K562 (cell line): Measurements from ENCODE around the gene DYNLT2B. TPM values are rescaled to one million over a fixed set of nuclear protein-coding genes. Genes with fewer than 3 reads are reported as not detected.

Source experiments
- BHLHE40 ChIP-seq: IDR thresholded peaks from 2 replicates; pipeline ENCODE4 v1.6.1; 2011; ENCODE audit warnings: low read length, improper control_type of control experiment
- CBFA2T3 ChIP-seq: fragments of 450-650 bp; IDR thresholded peaks from 2 replicates; pipeline ENCODE4 v1.6.1; 2017
- CBX3 ChIP-seq, 2 experiments: IDR thresholded peaks; 1 replicate in 1 of 2; 2 replicates in 1 of 2; pipeline ENCODE4 v1.6.1; 2012; ENCODE audit warnings: inconsistent platforms in 2 of 2, low read length in 2 of 2, borderline replicate concordance in 1 of 2, control low read depth in 1 of 2
- CREM ChIP-seq: IDR thresholded peaks from 2 replicates; pipeline ENCODE4 v1.6.1; 2014; ENCODE audit warnings: antibody characterized with exemption, low read depth
- GTF2A2 ChIP-seq: IDR thresholded peaks from 2 replicates; pipeline ENCODE4 v1.6.1; 2016; ENCODE audit warnings: mild to moderate bottlenecking, missing genetic modification characterization, missing compliant biosample characterization
- KDM2B ChIP-seq: fragments of 250-450 bp; sonication (Bioruptor Pico); IDR thresholded peaks from 2 replicates; pipeline ENCODE4 v1.8.0; 2021; ENCODE audit warnings: mild to moderate bottlenecking, moderate library complexity
- MAZ ChIP-seq, 2 experiments: fragments of 450-650 bp in 1 of 2; sonication (generic) in 1 of 2; formaldehyde crosslinking; IDR thresholded peaks in 1 of 2; conservative IDR thresholded peaks in 1 of 2; 2 replicates each; pipeline versions ENCODE4 v1.4.0 to v1.5.0; 2020; ENCODE audit warnings: mild to moderate bottlenecking in 1 of 2, missing genetic modification reagents in 1 of 2
- NCOR1 ChIP-seq: fragments of 450-650 bp; IDR thresholded peaks from 2 replicates; pipeline ENCODE4 v1.6.1; 2016; ENCODE audit warnings: mild to moderate bottlenecking, moderate library complexity
- POLR2A ChIP-seq: fragments of 450-650 bp; conservative IDR thresholded peaks from 2 replicates; pipeline ENCODE4 v1.6.1; 2016
- RNF2 ChIP-seq: sonication (generic); IDR thresholded peaks from 2 replicates; pipeline ENCODE4 v1.6.1; 2016
- SMARCB1 ChIP-seq: IDR thresholded peaks from 2 replicates; pipeline ENCODE4 v1.6.1; 2011; ENCODE audit warnings: improper control_type of control experiment, low read depth; ENCODE audit not compliant: insufficient read length
- SMARCE1 ChIP-seq: fragments of 450-650 bp; IDR thresholded peaks from 2 replicates; pipeline ENCODE4 v1.7.1; 2016; ENCODE audit warnings: mild to moderate bottlenecking
- SOX6 ChIP-seq: fragments of 450-650 bp; IDR thresholded peaks from 2 replicates; pipeline ENCODE4 v1.6.1; 2014; ENCODE audit warnings: mild to moderate bottlenecking
- TEAD4 ChIP-seq, 2 experiments: sonication (generic) in 1 of 2; formaldehyde crosslinking in 1 of 2; IDR thresholded peaks; 2 replicates each; pipeline versions ENCODE4 v1.6.1 to v1.8.0; 2012 to 2022; ENCODE audit warnings: borderline replicate concordance in 1 of 2, inconsistent platforms in 1 of 2, low read length in 1 of 2, mild to moderate bottlenecking in 1 of 2, missing genetic modification reagents in 1 of 2
- ZNF274 ChIP-seq: IDR thresholded peaks from 2 replicates; pipeline ENCODE4 v1.6.1; 2011; ENCODE audit warnings: low read depth, mild to moderate bottlenecking, low read length, moderate library complexity, borderline replicate concordance
- polyA plus RNA-seq, 8 experiments: library from polyadenylated mRNA; depleted of rRNA in 4 of 8; stranded (reverse) in 5 of 8; unstranded in 3 of 8; fragments of >200 nt; fragmentation: Nextera tagmentation in 2 of 8; fragmentation: Illumina TruSeq in 1 of 8; extraction: Ambion mirVana in 2 of 8; extraction: Trizol in 1 of 8; gene quantifications; 2 replicates each; pipeline versions ENCODE4 v1.2.1 to v1.2.3, GENCODE V29; 2011 to 2014; ENCODE audit warnings: inconsistent platforms in 1 of 8, missing spikeins in 1 of 8
- total RNA-seq, 7 experiments: library from RNA; depleted of rRNA in 6 of 7; stranded (reverse); fragments of >200 nt in 6 of 7; fragmentation: Illumina TruSeq in 2 of 7; extraction: Trizol in 2 of 7; gene quantifications; 2 replicates each; pipeline versions ENCODE4 v1.2.1 to v1.2.3, GENCODE V29; 2011 to 2021; ENCODE audit warnings: low replicate concordance in 1 of 7
- TF ChIP-seq, protein P1 (sequence below): fragments of 200-800 bp; sonication (Bioruptor generic); IDR thresholded peaks from 2 replicates; pipeline ENCODE4 v1.6.1; 2017; ENCODE audit warnings: missing genetic modification characterization, missing compliant biosample characterization
- TF ChIP-seq, protein P2 (sequence below): sonication (generic); formaldehyde crosslinking; IDR thresholded peaks from 2 replicates; pipeline ENCODE4 v1.8.0; 2022; ENCODE audit warnings: mild to moderate bottlenecking, missing genetic modification reagents
- TF ChIP-seq, protein P3 (sequence below): fragments of 250-450 bp; sonication (Bioruptor Pico); IDR thresholded peaks from 2 replicates; pipeline ENCODE4 v1.8.0; 2021; ENCODE audit warnings: mild to moderate bottlenecking, moderate library complexity
- TF ChIP-seq, protein P4 (sequence below): fragments of 450-650 bp; IDR thresholded peaks from 2 replicates; pipeline ENCODE4 v1.6.1; 2017; ENCODE audit warnings: antibody characterized with exemption, mild to moderate bottlenecking

The DYNLT2B gene
- total and polyA plus RNA-seq, 9 of the 15 experiments (the other 6 are each of a cell fraction or from before 2014, with no cell fraction given), result 6.5 to 19.9 (median 8.7) TPM

DNA sequence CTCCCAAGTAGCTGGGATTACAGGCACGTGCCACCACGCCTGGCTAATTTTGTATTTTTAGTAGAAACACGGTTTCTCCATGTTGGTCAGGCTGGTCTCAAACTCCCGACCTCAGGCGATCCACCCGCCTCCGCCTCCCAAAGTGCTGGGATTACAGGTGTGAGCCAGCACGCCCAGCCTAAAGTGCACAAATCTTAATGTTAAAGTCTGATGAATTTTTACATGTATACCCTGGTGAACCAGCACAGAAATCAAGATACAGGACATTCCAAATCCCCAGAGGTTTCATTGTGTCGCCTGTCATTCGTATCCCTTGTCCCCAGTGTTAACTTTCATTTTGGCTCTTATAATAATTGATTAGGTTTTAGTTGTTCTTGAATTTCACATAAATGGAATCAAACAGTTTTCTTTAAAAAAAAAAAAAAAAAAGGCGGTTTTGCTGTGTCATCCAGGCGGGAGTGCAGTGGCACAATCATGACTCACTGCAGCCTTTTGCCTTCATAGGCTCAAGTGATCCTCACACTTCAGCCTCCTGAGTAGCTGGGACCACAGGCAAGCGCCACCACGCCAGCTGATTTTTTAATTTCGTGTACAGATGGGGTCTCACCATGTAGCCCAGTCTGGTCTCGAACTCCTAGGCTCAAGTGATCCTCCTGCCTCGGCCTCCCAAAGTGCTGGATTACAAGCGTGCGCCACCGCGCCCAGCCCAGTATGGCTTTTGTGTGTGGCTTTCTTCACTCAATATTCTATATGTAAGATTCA is 21.6 kb upstream of the DYNLT2B start (continued):
- TF ChIP-seq, protein P1, sequence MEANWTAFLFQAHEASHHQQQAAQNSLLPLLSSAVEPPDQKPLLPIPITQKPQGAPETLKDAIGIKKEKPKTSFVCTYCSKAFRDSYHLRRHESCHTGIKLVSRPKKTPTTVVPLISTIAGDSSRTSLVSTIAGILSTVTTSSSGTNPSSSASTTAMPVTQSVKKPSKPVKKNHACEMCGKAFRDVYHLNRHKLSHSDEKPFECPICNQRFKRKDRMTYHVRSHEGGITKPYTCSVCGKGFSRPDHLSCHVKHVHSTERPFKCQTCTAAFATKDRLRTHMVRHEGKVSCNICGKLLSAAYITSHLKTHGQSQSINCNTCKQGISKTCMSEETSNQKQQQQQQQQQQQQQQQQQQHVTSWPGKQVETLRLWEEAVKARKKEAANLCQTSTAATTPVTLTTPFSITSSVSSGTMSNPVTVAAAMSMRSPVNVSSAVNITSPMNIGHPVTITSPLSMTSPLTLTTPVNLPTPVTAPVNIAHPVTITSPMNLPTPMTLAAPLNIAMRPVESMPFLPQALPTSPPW (CRISPR knock-in tag), result peak; percentile 22; the same call in 1 of the 2 replicates
- TF ChIP-seq NCOR1 (peak; percentile 17; the same call in 1 of the 2 replicates), CBFA2T3 (peak; percentile 22), SMARCB1 (peak; percentile 39), CBX3 (IDR thresholded peaks at IDR 0.05; ENCODE audit: borderline replicate concordance in 1 of 2, low read length in 2 of 2) (peak in 1 of 2 experiments; percentile 88; a peak in 2 of 3 replicates), TEAD4 (IDR thresholded peaks at IDR 0.05; ENCODE audit: low read length) (peak; percentile 27; the same call in 1 of the 2 replicates), TEAD4 (CRISPR knock-in tag; IDR thresholded peaks at IDR 0.05; ENCODE audit: borderline replicate concordance) (no peak), CREM (peak; percentile 52), RNF2 (peak; percentile 35; the same call in 1 of the 2 replicates), POLR2A (peak; percentile 80), SMARCE1 (peak; percentile 76), GTF2A2 (0 out of 2 replicates have a peak, but pooled peaks have one; percentile 22), MAZ (CRISPR knock-in tag; conservative IDR thresholded peaks at IDR 0.05 in 1 of 2, IDR thresholded peaks at IDR 0.05 in 1 of 2) (peak in 1 of 2 experiments; percentile 27; a peak in 3 of 4 replicates), BHLHE40 (peak; percentile 59; the same call in 1 of the 2 replicates), SOX6 (peak; percentile 24; the same call in 1 of the 2 replicates), ZNF274 (no peak), KDM2B (no peak)
- TF ChIP-seq, protein P2, sequence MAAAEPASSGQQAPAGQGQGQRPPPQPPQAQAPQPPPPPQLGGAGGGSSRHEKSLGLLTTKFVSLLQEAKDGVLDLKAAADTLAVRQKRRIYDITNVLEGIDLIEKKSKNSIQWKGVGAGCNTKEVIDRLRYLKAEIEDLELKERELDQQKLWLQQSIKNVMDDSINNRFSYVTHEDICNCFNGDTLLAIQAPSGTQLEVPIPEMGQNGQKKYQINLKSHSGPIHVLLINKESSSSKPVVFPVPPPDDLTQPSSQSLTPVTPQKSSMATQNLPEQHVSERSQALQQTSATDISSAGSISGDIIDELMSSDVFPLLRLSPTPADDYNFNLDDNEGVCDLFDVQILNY (CRISPR knock-in tag), result 0 out of 2 replicates have a peak, but pooled peaks have one; percentile 26
- TF ChIP-seq, protein P3, sequence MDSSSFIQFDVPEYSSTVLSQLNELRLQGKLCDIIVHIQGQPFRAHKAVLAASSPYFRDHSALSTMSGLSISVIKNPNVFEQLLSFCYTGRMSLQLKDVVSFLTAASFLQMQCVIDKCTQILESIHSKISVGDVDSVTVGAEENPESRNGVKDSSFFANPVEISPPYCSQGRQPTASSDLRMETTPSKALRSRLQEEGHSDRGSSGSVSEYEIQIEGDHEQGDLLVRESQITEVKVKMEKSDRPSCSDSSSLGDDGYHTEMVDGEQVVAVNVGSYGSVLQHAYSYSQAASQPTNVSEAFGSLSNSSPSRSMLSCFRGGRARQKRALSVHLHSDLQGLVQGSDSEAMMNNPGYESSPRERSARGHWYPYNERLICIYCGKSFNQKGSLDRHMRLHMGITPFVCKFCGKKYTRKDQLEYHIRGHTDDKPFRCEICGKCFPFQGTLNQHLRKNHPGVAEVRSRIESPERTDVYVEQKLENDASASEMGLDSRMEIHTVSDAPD (CRISPR knock-in tag), result no peak
- TF ChIP-seq, protein P4, sequence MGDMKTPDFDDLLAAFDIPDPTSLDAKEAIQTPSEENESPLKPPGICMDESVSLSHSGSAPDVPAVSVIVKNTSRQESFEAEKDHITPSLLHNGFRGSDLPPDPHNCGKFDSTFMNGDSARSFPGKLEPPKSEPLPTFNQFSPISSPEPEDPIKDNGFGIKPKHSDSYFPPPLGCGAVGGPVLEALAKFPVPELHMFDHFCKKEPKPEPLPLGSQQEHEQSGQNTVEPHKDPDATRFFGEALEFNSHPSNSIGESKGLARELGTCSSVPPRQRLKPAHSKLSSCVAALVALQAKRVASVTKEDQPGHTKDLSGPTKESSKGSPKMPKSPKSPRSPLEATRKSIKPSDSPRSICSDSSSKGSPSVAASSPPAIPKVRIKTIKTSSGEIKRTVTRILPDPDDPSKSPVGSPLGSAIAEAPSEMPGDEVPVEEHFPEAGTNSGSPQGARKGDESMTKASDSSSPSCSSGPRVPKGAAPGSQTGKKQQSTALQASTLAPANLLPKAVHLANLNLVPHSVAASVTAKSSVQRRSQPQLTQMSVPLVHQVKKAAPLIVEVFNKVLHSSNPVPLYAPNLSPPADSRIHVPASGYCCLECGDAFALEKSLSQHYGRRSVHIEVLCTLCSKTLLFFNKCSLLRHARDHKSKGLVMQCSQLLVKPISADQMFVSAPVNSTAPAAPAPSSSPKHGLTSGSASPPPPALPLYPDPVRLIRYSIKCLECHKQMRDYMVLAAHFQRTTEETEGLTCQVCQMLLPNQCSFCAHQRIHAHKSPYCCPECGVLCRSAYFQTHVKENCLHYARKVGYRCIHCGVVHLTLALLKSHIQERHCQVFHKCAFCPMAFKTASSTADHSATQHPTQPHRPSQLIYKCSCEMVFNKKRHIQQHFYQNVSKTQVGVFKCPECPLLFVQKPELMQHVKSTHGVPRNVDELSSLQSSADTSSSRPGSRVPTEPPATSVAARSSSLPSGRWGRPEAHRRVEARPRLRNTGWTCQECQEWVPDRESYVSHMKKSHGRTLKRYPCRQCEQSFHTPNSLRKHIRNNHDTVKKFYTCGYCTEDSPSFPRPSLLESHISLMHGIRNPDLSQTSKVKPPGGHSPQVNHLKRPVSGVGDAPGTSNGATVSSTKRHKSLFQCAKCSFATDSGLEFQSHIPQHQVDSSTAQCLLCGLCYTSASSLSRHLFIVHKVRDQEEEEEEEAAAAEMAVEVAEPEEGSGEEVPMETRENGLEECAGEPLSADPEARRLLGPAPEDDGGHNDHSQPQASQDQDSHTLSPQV, result peak; percentile 17; the same call in 1 of the 2 replicates
